OCI-LY3 (cell line): ENCODE measurements around the gene KANK3.

Experiments
- CTCF ChIP-seq: fragments of 200-600, 300-600 bp; sonication (generic); IDR thresholded peaks from 2 replicates; pipeline ENCODE4 v1.5.1; 2014; ENCODE audit warnings: antibody characterized with exemption, low read length, low read depth
- EZH2phosphoT487 ChIP-seq: fragments of 200-600 bp; shearing (Covaris generic); IDR thresholded peaks from 2 replicates; pipeline ENCODE4 v1.6.1; 2018; ENCODE audit warnings: antibody characterized with exemption, mixed run types, low read depth

GRCh38 chr19:8340341-8341096 is 2.5 kb downstream of the KANK3 start:
- no peak for TF ChIP-seq EZH2phosphoT487
- TF ChIP-seq CTCF, result no peak
